ENCODE data around the gene DNAH12. TPM values are rescaled to one million over a fixed set of nuclear protein-coding genes. Genes with fewer than 3 reads are reported as not detected.
A peak's percentile ranks its signal among the peaks of the same experiment; 100 is the strongest.
"Not testable (repeated sequence)": the region's sequence is repeated elsewhere in the genome, so short reads cannot be mapped to it uniquely, and the experiment has no call there.

The DNAH12 gene
- total RNA-seq, 1 experiment from 2014 or later, result not detected

DNA sequence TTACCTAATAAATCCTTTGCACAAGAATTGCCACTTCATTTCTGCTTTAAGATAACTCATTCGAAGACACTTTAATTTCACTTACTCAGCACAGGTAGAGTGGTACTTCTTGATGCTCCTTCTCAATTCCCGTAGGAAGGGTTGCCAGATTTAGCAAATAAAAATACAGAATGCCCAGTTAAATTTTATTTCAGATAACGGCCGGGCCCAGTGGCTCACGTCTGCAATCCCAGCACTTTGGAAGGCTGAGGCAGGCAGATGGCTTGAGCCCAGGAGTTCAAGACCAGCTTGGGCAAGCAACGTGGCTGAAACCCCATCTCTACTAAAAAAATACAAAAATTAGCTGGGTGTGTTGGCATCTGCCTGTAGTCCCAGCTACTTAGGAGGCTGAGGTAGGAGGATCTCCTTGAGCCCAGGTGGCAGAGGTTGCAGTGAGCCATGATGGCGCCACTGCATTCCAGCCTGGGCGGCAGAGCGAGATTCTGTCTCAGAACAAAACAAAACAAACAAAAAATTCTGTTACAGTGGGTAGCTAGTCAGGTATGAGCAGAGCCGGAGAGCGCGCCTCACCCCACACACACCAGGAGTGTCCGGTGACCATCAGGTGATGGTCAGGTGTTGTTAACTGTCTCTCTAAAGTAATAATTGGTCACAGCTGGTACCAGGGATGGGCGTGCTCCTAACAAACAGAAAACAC is 92.8 kb downstream of the DNAH12 start:
- H3K79me2 ChIP-seq (ENCODE audit: insufficient read depth, low read length), result no peaks in the 10 kb centered on the region
- peaks cover 22 to 36% of the 10 kb centered on the region in 2 experiments for H3K4me1 ChIP-seq (ENCODE audit: control insufficient read depth in 1 of 2, insufficient read depth in 2 of 2, low read length in 2 of 2)
- CTCF ChIA-PET, result no interaction called here
- POLR2A ChIA-PET, result no interaction called here
- H3K4me2 ChIP-seq (ENCODE audit: low read length), result peak overlapping the region; percentile 69
- H3K27me3 ChIP-seq (ENCODE audit: insufficient read depth, low read length), result no peaks in the 10 kb centered on the region
- RAD21 ChIA-PET (ENCODE audit: low non-redundant PET in 1 of 2, low total read pairs in 2 of 2, uncharacterized antibody in 2 of 2, unreplicated experiment in 2 of 2), result no interaction called here
- H3K27ac ChIP-seq (ENCODE audit: low read depth, low read length), result peak overlapping the region; percentile 61
- H4K20me1 ChIP-seq (ENCODE audit: insufficient read depth), result no peaks in the 10 kb centered on the region
- H3K4me3 ChIP-seq (replicated peaks in 1 of 2; ENCODE audit: low read depth in 1 of 2, low read length in 2 of 2), result peak overlapping the region in 1 of 2 experiments; percentile 29; a peak in 2 of 4 replicates
- H3K9me2 ChIP-seq (ENCODE audit: insufficient read depth), result no peaks in the 10 kb centered on the region
- no peak for DNase-seq (ENCODE audit: low read depth, low spot score)
- TF ChIP-seq SP1 (IDR thresholded peaks at IDR 0.05; ENCODE audit: low read depth) (no peak), REST (IDR thresholded peaks at IDR 0.05; ENCODE audit: low read depth) (no peak), ZNF274 (IDR thresholded peaks at IDR 0.05; ENCODE audit: low read depth, low read length) (no peak), ELF1 (IDR thresholded peaks at IDR 0.05; ENCODE audit: borderline replicate concordance, low read depth) (no peak), CEBPB (IDR thresholded peaks at IDR 0.05; ENCODE audit: low read depth) (no peak), CBX3 (IDR thresholded peaks at IDR 0.05; ENCODE audit: low read depth) (no peak), JUND (IDR thresholded peaks at IDR 0.05) (no peak)
- no TSS peak for BruUV-seq (replicated peaks)
- no peak overlapping the region; the same call in 1 of the 2 replicates for H3K9ac ChIP-seq (ENCODE audit: low read length)
- intact Hi-C loops (cut with micrococcal nuclease), result no loop called here
- no peaks in the 10 kb centered on the region for H3K9me3 ChIP-seq (ENCODE audit: control insufficient read depth in 1 of 2, insufficient read depth in 1 of 2, low read depth in 1 of 2, low read length in 2 of 2)
- peak overlapping the region; percentile 74 for H2AFZ ChIP-seq (ENCODE audit: low read depth, low read length, poor library complexity, severe bottlenecking)
- ATAC-seq, result peak; percentile 50
- H3K36me3 ChIP-seq (ENCODE audit: control insufficient read depth in 1 of 2, insufficient read depth in 2 of 2, low read length in 2 of 2), result no peaks in the 10 kb centered on the region

DNA sequence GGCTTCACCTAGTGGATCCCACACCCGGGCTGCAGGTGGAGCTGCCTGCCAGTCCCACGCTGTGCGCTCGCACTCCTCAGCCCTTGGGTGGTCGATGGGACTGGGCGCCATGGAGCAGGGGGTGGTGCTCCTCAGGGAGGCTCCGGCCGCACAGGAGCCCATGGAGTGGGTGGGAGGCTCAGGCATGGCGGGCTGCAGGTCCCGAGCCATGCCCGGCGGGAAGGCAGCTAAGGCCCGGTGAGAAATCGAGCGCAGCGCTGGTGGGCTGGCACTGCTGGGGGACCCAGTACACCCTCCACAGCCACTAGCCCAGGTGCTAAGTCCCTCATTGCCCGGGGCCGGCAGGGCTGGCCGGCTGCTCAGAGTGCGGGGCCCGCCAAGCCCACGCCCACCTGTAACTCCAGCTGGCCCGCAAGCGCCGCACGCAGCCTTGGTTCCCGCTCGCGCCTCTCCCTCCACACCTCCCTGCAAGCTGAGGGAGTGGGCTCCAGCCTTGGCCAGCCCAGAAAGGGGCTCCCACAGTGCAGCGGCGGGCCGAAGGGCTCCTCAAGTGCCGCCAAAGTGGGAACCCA is 94.8 kb downstream of the DNAH12 start:
- BruUV-seq (replicated peaks); RAD21 ChIA-PET (ENCODE audit: low non-redundant PET in 1 of 2, low total read pairs in 2 of 2, uncharacterized antibody in 2 of 2, unreplicated experiment in 2 of 2): not testable (repeated sequence)

GRCh38 chr3:57448489-57448888 is 95.7 kb downstream of the DNAH12 start:
- H2AFZ ChIP-seq (ENCODE audit: low read depth, low read length, poor library complexity, severe bottlenecking); DNase-seq (ENCODE audit: low read depth, low spot score); H3K9me2 ChIP-seq (ENCODE audit: insufficient read depth); H3K4me2 ChIP-seq (ENCODE audit: low read length); CTCF ChIA-PET; H3K27me3 ChIP-seq (ENCODE audit: insufficient read depth, low read length); H3K27ac ChIP-seq (ENCODE audit: low read depth, low read length); RAD21 ChIA-PET (ENCODE audit: low non-redundant PET in 1 of 2, low total read pairs in 2 of 2, uncharacterized antibody in 2 of 2, unreplicated experiment in 2 of 2); H3K4me3 ChIP-seq (replicated peaks in 1 of 2; ENCODE audit: low read depth in 1 of 2, low read length in 2 of 2); H3K79me2 ChIP-seq (ENCODE audit: insufficient read depth, low read length); BruUV-seq (replicated peaks); H3K36me3 ChIP-seq (ENCODE audit: control insufficient read depth in 1 of 2, insufficient read depth in 2 of 2, low read length in 2 of 2); H3K9ac ChIP-seq (ENCODE audit: low read length); H3K9me3 ChIP-seq (ENCODE audit: control insufficient read depth in 1 of 2, insufficient read depth in 1 of 2, low read depth in 1 of 2, low read length in 2 of 2); POLR2A ChIA-PET; ATAC-seq; intact Hi-C loops (cut with micrococcal nuclease); H4K20me1 ChIP-seq (ENCODE audit: insufficient read depth): not testable (repeated sequence)
- H3K4me1 ChIP-seq (ENCODE audit: control insufficient read depth in 1 of 2, insufficient read depth in 2 of 2, low read length in 2 of 2), result peaks cover 22 to 32% of the 10 kb centered on the region in 2 experiments

More for the DNA sequence above, 94.8 kb downstream of the DNAH12 start:
- H3K4me2 ChIP-seq (ENCODE audit: low read length); H3K9me3 ChIP-seq (ENCODE audit: control insufficient read depth in 1 of 2, insufficient read depth in 1 of 2, low read depth in 1 of 2, low read length in 2 of 2); H4K20me1 ChIP-seq (ENCODE audit: insufficient read depth); CTCF ChIA-PET; POLR2A ChIA-PET; H3K9ac ChIP-seq (ENCODE audit: low read length); intact Hi-C loops (cut with micrococcal nuclease); ATAC-seq; H3K36me3 ChIP-seq (ENCODE audit: control insufficient read depth in 1 of 2, insufficient read depth in 2 of 2, low read length in 2 of 2); DNase-seq (ENCODE audit: low read depth, low spot score); H2AFZ ChIP-seq (ENCODE audit: low read depth, low read length, poor library complexity, severe bottlenecking); H3K79me2 ChIP-seq (ENCODE audit: insufficient read depth, low read length); H3K9me2 ChIP-seq (ENCODE audit: insufficient read depth); H3K4me3 ChIP-seq (replicated peaks in 1 of 2; ENCODE audit: low read depth in 1 of 2, low read length in 2 of 2); H3K27ac ChIP-seq (ENCODE audit: low read depth, low read length); H3K27me3 ChIP-seq (ENCODE audit: insufficient read depth, low read length): not testable (repeated sequence)
- peaks cover 22 to 38% of the 10 kb centered on the region in 2 experiments for H3K4me1 ChIP-seq (ENCODE audit: control insufficient read depth in 1 of 2, insufficient read depth in 2 of 2, low read length in 2 of 2)

All from HCT116 (cell line).